ENCODE data around the gene HGS. TPM values are rescaled to one million over a fixed set of nuclear protein-coding genes. Genes with fewer than 3 reads are reported as not detected.

The HGS gene
- total and polyA plus RNA-seq, 2 of the 13 experiments (the other 11 are each of a cell fraction or from before 2014, with no cell fraction given), result 73.3 to 78.1 TPM

GRCh38 chr17:81711814-81712467 lies 28.1 kb downstream of the HGS start, which contains the start of gene SLC25A10 (continued):
- peak; percentile 75 for TF ChIP-seq CEBPG (CRISPR knock-in tag; IDR thresholded peaks at IDR 0.05)
- no peak for TF ChIP-seq NONO (IDR thresholded peaks at IDR 0.05)
- TF ChIP-seq NONO (CRISPR knock-in tag; conservative IDR thresholded peaks at IDR 0.05), result peak; percentile 97
- TF ChIP-seq TEAD3 (CRISPR knock-in tag; optimal IDR thresholded peaks at IDR 0.05; ENCODE audit: borderline replicate concordance), result peak; percentile 90
- no peak for TF ChIP-seq RFX5 (IDR thresholded peaks at IDR 0.05; ENCODE audit: low read depth, low read length)
- TF ChIP-seq RERE (CRISPR knock-in tag; IDR thresholded peaks at IDR 0.05; ENCODE audit: low read depth), result peak; percentile 92
- peak; percentile 93; the same call in 1 of the 2 replicates for TF ChIP-seq ZNF780A (CRISPR knock-in tag; IDR thresholded peaks at IDR 0.05)
- TF ChIP-seq, protein P1, sequence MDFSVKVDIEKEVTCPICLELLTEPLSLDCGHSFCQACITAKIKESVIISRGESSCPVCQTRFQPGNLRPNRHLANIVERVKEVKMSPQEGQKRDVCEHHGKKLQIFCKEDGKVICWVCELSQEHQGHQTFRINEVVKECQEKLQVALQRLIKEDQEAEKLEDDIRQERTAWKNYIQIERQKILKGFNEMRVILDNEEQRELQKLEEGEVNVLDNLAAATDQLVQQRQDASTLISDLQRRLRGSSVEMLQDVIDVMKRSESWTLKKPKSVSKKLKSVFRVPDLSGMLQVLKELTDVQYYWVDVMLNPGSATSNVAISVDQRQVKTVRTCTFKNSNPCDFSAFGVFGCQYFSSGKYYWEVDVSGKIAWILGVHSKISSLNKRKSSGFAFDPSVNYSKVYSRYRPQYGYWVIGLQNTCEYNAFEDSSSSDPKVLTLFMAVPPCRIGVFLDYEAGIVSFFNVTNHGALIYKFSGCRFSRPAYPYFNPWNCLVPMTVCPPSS (IDR thresholded peaks at IDR 0.05), result no peak
- peak; percentile 83 for TF ChIP-seq FOXP4 (CRISPR knock-in tag; IDR thresholded peaks at IDR 0.05)
- TF ChIP-seq ZNF205 (CRISPR knock-in tag; IDR thresholded peaks at IDR 0.05), result peak; percentile 93
- peak; percentile 78; the same call in 1 of the 2 replicates for TF ChIP-seq ZNF597 (CRISPR knock-in tag; IDR thresholded peaks at IDR 0.05)
- TF ChIP-seq, protein P2, sequence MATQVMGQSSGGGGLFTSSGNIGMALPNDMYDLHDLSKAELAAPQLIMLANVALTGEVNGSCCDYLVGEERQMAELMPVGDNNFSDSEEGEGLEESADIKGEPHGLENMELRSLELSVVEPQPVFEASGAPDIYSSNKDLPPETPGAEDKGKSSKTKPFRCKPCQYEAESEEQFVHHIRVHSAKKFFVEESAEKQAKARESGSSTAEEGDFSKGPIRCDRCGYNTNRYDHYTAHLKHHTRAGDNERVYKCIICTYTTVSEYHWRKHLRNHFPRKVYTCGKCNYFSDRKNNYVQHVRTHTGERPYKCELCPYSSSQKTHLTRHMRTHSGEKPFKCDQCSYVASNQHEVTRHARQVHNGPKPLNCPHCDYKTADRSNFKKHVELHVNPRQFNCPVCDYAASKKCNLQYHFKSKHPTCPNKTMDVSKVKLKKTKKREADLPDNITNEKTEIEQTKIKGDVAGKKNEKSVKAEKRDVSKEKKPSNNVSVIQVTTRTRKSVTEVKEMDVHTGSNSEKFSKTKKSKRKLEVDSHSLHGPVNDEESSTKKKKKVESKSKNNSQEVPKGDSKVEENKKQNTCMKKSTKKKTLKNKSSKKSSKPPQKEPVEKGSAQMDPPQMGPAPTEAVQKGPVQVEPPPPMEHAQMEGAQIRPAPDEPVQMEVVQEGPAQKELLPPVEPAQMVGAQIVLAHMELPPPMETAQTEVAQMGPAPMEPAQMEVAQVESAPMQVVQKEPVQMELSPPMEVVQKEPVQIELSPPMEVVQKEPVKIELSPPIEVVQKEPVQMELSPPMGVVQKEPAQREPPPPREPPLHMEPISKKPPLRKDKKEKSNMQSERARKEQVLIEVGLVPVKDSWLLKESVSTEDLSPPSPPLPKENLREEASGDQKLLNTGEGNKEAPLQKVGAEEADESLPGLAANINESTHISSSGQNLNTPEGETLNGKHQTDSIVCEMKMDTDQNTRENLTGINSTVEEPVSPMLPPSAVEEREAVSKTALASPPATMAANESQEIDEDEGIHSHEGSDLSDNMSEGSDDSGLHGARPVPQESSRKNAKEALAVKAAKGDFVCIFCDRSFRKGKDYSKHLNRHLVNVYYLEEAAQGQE (IDR thresholded peaks at IDR 0.05; ENCODE audit: borderline replicate concordance in 1 of 2, low read depth in 1 of 2, low read length in 2 of 2), result no peak
